IMR-90 (cell line): ENCODE results near the gene DMAC2L. TPM values are rescaled to one million over a fixed set of nuclear protein-coding genes. Genes with fewer than 3 reads are reported as not detected.

Experiments used
- ATAC-seq: fragments of 200-7000 bp; cut with Tn5 transposase; 2 replicates; pipeline ENCODE4 v1.9.1; 2020; ENCODE audit warnings: low read depth, mild to moderate bottlenecking, moderate library complexity
- BruUV-seq: library from RNA; stranded (reverse); fragments of 400-500 nt; replicated peaks from 2 replicates; lab custom pipeline; 2021; lab: Mats Ljungman, UMichigan
- CTCF ChIA-PET: fragments of 300-600 bp; formaldehyde crosslinking; extraction: SDS; loops from one replicate; lab custom pipeline; 2021; ENCODE audit warnings: antibody characterized with exemption; lab: Yijun Ruan, JAX
- POLR2A ChIA-PET: fragments of 300-600 bp; sonication (Branson Sonifier 250); formaldehyde crosslinking; loops from one replicate; lab custom pipeline; 2022; ENCODE audit warnings: antibody characterized with exemption; ENCODE audit not compliant: unreplicated experiment; lab: Charles Lee
- DNase-seq: peaks from one replicate; pipeline ENCODE4 v3.0.0; 2013
- H2AFZ ChIP-seq: replicated peaks from 2 replicates; pipeline ENCODE3; 2013; ENCODE audit warnings: low read length, mild to moderate bottlenecking; ENCODE audit not compliant: poor library complexity
- H2AK5ac ChIP-seq: 2 replicates; pipeline ENCODE4 v1.6.1; 2013; ENCODE audit warnings: low read depth, low read length, inconsistent platforms
- H2AK9ac ChIP-seq: replicated peaks from 2 replicates; pipeline ENCODE3; 2013; ENCODE audit warnings: mild to moderate bottlenecking, low read depth, low read length, moderate library complexity; ENCODE audit not compliant: poor library complexity
- H2BK120ac ChIP-seq: 2 replicates; pipeline ENCODE4 v1.6.1; 2013; ENCODE audit warnings: low read depth, low read length, inconsistent platforms
- H2BK15ac ChIP-seq: 3 replicates; pipeline ENCODE4 v1.6.1; 2013; ENCODE audit warnings: low read depth, low read length, inconsistent platforms
- H2BK20ac ChIP-seq: 2 replicates; pipeline ENCODE4 v1.6.1; 2013; ENCODE audit warnings: low read depth, mild to moderate bottlenecking, inconsistent platforms, low read length, moderate library complexity
- H2BK5ac ChIP-seq: 2 replicates; pipeline ENCODE4 v1.6.1; 2013; ENCODE audit warnings: mild to moderate bottlenecking, low read depth, low read length, inconsistent platforms; ENCODE audit not compliant: poor library complexity, severe bottlenecking
- H3K14ac ChIP-seq: replicated peaks from 2 replicates; pipeline ENCODE4 v1.6.1; 2013; ENCODE audit warnings: low read depth, low read length, inconsistent platforms
- H3K18ac ChIP-seq: 2 replicates; pipeline ENCODE4 v1.6.1; 2013; ENCODE audit warnings: low read depth, low read length, control low read depth
- H3K23ac ChIP-seq: 2 replicates; pipeline ENCODE4 v1.6.1; 2013; ENCODE audit warnings: low read depth, low read length, inconsistent platforms
- H3K27ac ChIP-seq: 2 replicates; pipeline ENCODE4 v1.5.1; 2013; ENCODE audit warnings: mild to moderate bottlenecking, control low read depth, low read length; ENCODE audit not compliant: insufficient read depth
- H3K27me3 ChIP-seq: 2 replicates; pipeline ENCODE4 v1.6.1; 2013; ENCODE audit warnings: low read length; ENCODE audit not compliant: control insufficient read depth, insufficient read depth
- H3K36me3 ChIP-seq: 2 replicates; pipeline ENCODE4 v1.6.1; 2013; ENCODE audit warnings: low read length, mixed read lengths; ENCODE audit not compliant: control insufficient read depth, insufficient read depth
- H3K4ac ChIP-seq: 2 replicates; pipeline ENCODE4 v1.6.1; 2013; ENCODE audit warnings: low read depth, low read length, inconsistent platforms
- H3K4me1 ChIP-seq: 2 replicates; pipeline ENCODE4 v1.6.1; 2013; ENCODE audit warnings: low read length, mixed read lengths; ENCODE audit not compliant: control insufficient read depth, insufficient read depth
- H3K4me2 ChIP-seq: 2 replicates; pipeline ENCODE4 v1.6.1; 2013; ENCODE audit warnings: low read depth, mild to moderate bottlenecking, control low read depth, low read length, moderate library complexity
- H3K4me3 ChIP-seq: 2 replicates; pipeline ENCODE4 v1.5.1; 2013; ENCODE audit warnings: low read depth, mild to moderate bottlenecking, control low read depth, low read length, moderate library complexity; ENCODE audit not compliant: insufficient read depth
- H3K56ac ChIP-seq: 2 replicates; pipeline ENCODE4 v1.6.1; 2013; ENCODE audit warnings: low read length, inconsistent platforms; ENCODE audit not compliant: insufficient read depth; ENCODE audit errors: extremely low read depth
- H3K79me1 ChIP-seq, 2 experiments: 2 replicates each; pipeline ENCODE4 v1.6.1; 2013; ENCODE audit warnings: low read length in 2 of 2, inconsistent platforms in 1 of 2, low read depth in 1 of 2
- H3K9ac ChIP-seq: 2 replicates; pipeline ENCODE4 v1.6.1; 2013; ENCODE audit warnings: low read depth, low read length, control low read depth
- H3K9me1 ChIP-seq: 2 replicates; pipeline ENCODE4 v1.6.1; 2013; ENCODE audit warnings: low read length, inconsistent platforms; ENCODE audit not compliant: insufficient read depth
- H3K9me3 ChIP-seq: 2 replicates; pipeline ENCODE4 v1.6.1; 2013; ENCODE audit warnings: low read length; ENCODE audit not compliant: control insufficient read depth, insufficient read depth
- H4K20me1 ChIP-seq: 2 replicates; pipeline ENCODE4 v1.6.1; 2013; ENCODE audit warnings: low read length, inconsistent platforms; ENCODE audit not compliant: insufficient read depth
- H4K5ac ChIP-seq: 2 replicates; pipeline ENCODE4 v1.6.1; 2013; ENCODE audit warnings: mild to moderate bottlenecking, low read depth, low read length, control low read depth
- H4K8ac ChIP-seq, 2 experiments: 2 replicates each; pipeline ENCODE4 v1.6.1; 2013; ENCODE audit warnings: low read depth in 2 of 2, low read length in 2 of 2, control low read depth in 1 of 2, inconsistent platforms in 1 of 2
- H4K91ac ChIP-seq: 2 replicates; pipeline ENCODE4 v1.6.1; 2013; ENCODE audit warnings: low read depth, low read length, inconsistent platforms; ENCODE audit not compliant: insufficient read depth
- BHLHE40 ChIP-seq: fragments of 150-350 bp; IDR thresholded peaks from 2 replicates; pipeline ENCODE4 v1.6.1; 2016; ENCODE audit warnings: mild to moderate bottlenecking, low read depth, low read length
- CEBPB ChIP-seq: IDR thresholded peaks from 2 replicates; pipeline ENCODE4 v1.6.1; 2012; ENCODE audit warnings: low read depth, low read length, improper control_type of control experiment
- CHD1 ChIP-seq: IDR thresholded peaks from 2 replicates; pipeline ENCODE4 v1.6.1; 2012; ENCODE audit warnings: low read depth, low read length, improper control_type of control experiment
- FOS ChIP-seq: fragments of 150-350 bp; IDR thresholded peaks from 2 replicates; pipeline ENCODE4 v1.6.1; 2016; ENCODE audit warnings: low read depth, low read length
- MAFK ChIP-seq: IDR thresholded peaks from 2 replicates; pipeline ENCODE4 v1.6.1; 2012; ENCODE audit warnings: low read depth, low read length, improper control_type of control experiment
- MAZ ChIP-seq: IDR thresholded peaks from 2 replicates; pipeline ENCODE4 v1.6.1; 2012; ENCODE audit warnings: low read depth, mild to moderate bottlenecking, low read length, improper control_type of control experiment, moderate library complexity, borderline replicate concordance
- MXI1 ChIP-seq: IDR thresholded peaks from 2 replicates; pipeline ENCODE4 v1.6.1; 2012; ENCODE audit warnings: low read depth, mild to moderate bottlenecking, low read length, moderate library complexity, borderline replicate concordance
- NFE2L2 ChIP-seq: fragments of 150-350 bp; IDR thresholded peaks from 2 replicates; pipeline ENCODE4 v1.6.1; 2016; ENCODE audit warnings: low read depth, mild to moderate bottlenecking, low read length
- POLR2A ChIP-seq: IDR thresholded peaks from 2 replicates; pipeline ENCODE4 v1.6.1; 2012; ENCODE audit warnings: mild to moderate bottlenecking, low read depth, low read length
- RAD21 ChIP-seq: IDR thresholded peaks from 2 replicates; pipeline ENCODE4 v1.6.1; 2012; ENCODE audit warnings: low read length, improper control_type of control experiment
- RCOR1 ChIP-seq: IDR thresholded peaks from 2 replicates; pipeline ENCODE4 v1.6.1; 2012; ENCODE audit warnings: mild to moderate bottlenecking, low read length, improper control_type of control experiment; ENCODE audit not compliant: insufficient replicate concordance
- RFX5 ChIP-seq: IDR thresholded peaks from 2 replicates; pipeline ENCODE4 v1.8.0; 2012; ENCODE audit warnings: low read depth, mild to moderate bottlenecking, low read length, moderate library complexity
- SMC3 ChIP-seq: fragments of 150-350 bp; IDR thresholded peaks from 2 replicates; pipeline ENCODE4 v1.6.1; 2016; ENCODE audit warnings: low read depth, mild to moderate bottlenecking, antibody characterized with exemption, low read length, moderate library complexity
- WGBS, 2 experiments: methylation state at CpG; one replicate each; pipeline versions ENCODE4 v1.1.5 to v1.1.7; 2013; ENCODE audit warnings: missing lambda C conversion rate in 2 of 2; ENCODE audit not compliant: insufficient read length in 1 of 2; ENCODE audit errors: extremely low coverage in 2 of 2; 5-methylcytosine and 5-hydroxymethylcytosine counted together
- dilution Hi-C: fragments of 300-500 bp; cut with HindIII; formaldehyde crosslinking; loops from one replicate; pipeline ENCODE4 v1.14.3; 2018; ENCODE audit warnings: low sequenced_read_pairs; ENCODE audit not compliant: unreplicated experiment
- in situ Hi-C: fragments of 300-500 bp; cut with MboI; formaldehyde crosslinking; loops from 3 replicates; pipeline ENCODE4 v1.14.3; 2019; ENCODE audit warnings: low sequenced_read_pairs, inconsistent platforms, mixed read lengths
- intact Hi-C: fragments of 100-400 bp; cut with micrococcal nuclease; formaldehyde crosslinking; loops from 2 replicates; pipeline ENCODE4 v1.10.0; 2022
- polyA plus RNA-seq, 3 experiments: library from polyadenylated mRNA; depleted of rRNA; stranded (reverse); fragments of >200 nt; gene quantifications; 2 replicates each; pipeline ENCODE4 v1.2.3, GENCODE V29; 2012; ENCODE audit warnings: low replicate concordance in 1 of 3
- total RNA-seq: library from RNA; depleted of rRNA; stranded (reverse); fragments of >200 nt; gene quantifications from 2 replicates; pipeline ENCODE4 v1.2.3, GENCODE V29; 2012
- TF ChIP-seq, protein P1 (sequence below): conservative IDR thresholded peaks from 2 replicates; pipeline ENCODE4 v1.5.1; 2012; ENCODE audit warnings: mild to moderate bottlenecking, low read depth, low read length, improper control_type of control experiment
- TF ChIP-seq, protein P2 (sequence below): fragments of 150-350 bp; IDR thresholded peaks from 2 replicates; pipeline ENCODE4 v1.6.1; 2016; ENCODE audit warnings: low read depth, mild to moderate bottlenecking, low read length, moderate library complexity, borderline replicate concordance
- TF ChIP-seq, protein P3 (sequence below): fragments of 150-350 bp; IDR thresholded peaks from 2 replicates; pipeline ENCODE4 v1.6.1; 2017; ENCODE audit warnings: mild to moderate bottlenecking, antibody characterized with exemption, low read length, low read depth

Gene DMAC2L
- total and polyA plus RNA-seq, 2 of the 4 experiments (the other 2 are of a cell fraction) = 5.0 to 6.1 TPM

DNA sequence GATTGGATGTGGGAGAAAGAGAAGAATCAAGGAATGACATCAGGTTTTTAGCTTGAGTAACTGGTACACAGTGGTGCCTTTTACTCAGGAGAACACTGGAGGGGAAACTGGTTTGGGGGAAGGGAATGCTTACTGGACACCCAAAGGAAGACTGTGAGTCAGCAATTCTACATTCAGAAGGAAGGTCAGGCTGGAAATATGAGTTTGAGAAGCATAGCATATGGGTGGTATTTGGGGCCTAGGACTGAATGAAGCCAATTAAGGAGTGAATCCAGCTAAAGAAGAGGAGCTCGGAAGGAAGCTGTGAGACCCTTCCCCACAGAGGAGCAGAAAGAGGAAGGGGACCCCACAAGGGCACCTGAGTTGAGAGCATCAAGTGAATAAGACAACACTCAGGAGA, 35.4 kb downstream of the DMAC2L start:
- H4K8ac ChIP-seq = peak overlapping the region; percentile 63 to 84; a peak in 3 of 4 replicates
- no TSS peak for BruUV-seq
- ATAC-seq = peak; percentile 45
- 0 out of 2 replicates have a peak overlapping the region, but pooled peaks have one; percentile 10 for H3K4me2 ChIP-seq
- H3K27me3 ChIP-seq = no peaks in the 10 kb centered on the region
- POLR2A ChIA-PET = no interaction called here
- H2BK15ac ChIP-seq = peak overlapping the region; percentile 97; the same call in 2 of the 3 replicates
- H3K9me1 ChIP-seq = peaks cover 13% of the 10 kb centered on the region
- H3K79me1 ChIP-seq = peaks cover 0 to 20% of the 10 kb centered on the region in 2 experiments; a peak in 1 of 4 replicates
- no peak overlapping the region for H3K4me3 ChIP-seq
- H2BK5ac ChIP-seq = peak overlapping the region; percentile 41
- peak overlapping the region; percentile 85 for H3K14ac ChIP-seq
- peak overlapping the region; percentile 89 for H4K91ac ChIP-seq
- TF ChIP-seq POLR2A (no peak), MXI1 (no peak), NFE2L2 (peak; percentile 91), MAZ (no peak), CHD1 (no peak), FOS (0 out of 2 replicates have a peak, but pooled peaks have one; percentile 14), RFX5 (no peak), CEBPB (no peak), BHLHE40 (no peak), MAFK (peak; percentile 91), SMC3 (no peak), RAD21 (no peak), RCOR1 (no peak)
- TF ChIP-seq, protein P1, sequence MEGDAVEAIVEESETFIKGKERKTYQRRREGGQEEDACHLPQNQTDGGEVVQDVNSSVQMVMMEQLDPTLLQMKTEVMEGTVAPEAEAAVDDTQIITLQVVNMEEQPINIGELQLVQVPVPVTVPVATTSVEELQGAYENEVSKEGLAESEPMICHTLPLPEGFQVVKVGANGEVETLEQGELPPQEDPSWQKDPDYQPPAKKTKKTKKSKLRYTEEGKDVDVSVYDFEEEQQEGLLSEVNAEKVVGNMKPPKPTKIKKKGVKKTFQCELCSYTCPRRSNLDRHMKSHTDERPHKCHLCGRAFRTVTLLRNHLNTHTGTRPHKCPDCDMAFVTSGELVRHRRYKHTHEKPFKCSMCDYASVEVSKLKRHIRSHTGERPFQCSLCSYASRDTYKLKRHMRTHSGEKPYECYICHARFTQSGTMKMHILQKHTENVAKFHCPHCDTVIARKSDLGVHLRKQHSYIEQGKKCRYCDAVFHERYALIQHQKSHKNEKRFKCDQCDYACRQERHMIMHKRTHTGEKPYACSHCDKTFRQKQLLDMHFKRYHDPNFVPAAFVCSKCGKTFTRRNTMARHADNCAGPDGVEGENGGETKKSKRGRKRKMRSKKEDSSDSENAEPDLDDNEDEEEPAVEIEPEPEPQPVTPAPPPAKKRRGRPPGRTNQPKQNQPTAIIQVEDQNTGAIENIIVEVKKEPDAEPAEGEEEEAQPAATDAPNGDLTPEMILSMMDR = no peak
- TF ChIP-seq, protein P2, sequence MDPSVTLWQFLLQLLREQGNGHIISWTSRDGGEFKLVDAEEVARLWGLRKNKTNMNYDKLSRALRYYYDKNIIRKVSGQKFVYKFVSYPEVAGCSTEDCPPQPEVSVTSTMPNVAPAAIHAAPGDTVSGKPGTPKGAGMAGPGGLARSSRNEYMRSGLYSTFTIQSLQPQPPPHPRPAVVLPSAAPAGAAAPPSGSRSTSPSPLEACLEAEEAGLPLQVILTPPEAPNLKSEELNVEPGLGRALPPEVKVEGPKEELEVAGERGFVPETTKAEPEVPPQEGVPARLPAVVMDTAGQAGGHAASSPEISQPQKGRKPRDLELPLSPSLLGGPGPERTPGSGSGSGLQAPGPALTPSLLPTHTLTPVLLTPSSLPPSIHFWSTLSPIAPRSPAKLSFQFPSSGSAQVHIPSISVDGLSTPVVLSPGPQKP = no peak
- TF ChIP-seq, protein P3, sequence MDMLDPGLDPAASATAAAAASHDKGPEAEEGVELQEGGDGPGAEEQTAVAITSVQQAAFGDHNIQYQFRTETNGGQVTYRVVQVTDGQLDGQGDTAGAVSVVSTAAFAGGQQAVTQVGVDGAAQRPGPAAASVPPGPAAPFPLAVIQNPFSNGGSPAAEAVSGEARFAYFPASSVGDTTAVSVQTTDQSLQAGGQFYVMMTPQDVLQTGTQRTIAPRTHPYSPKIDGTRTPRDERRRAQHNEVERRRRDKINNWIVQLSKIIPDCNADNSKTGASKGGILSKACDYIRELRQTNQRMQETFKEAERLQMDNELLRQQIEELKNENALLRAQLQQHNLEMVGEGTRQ = no peak
- intact Hi-C loops = no loop called here
- WGBS, 2 experiments = 40% methylated on average over 1 of the region's 1 CpG; no CpG with 5 or more reads in 1 of the 2 experiments
- peak overlapping the region; percentile 88 for H2BK120ac ChIP-seq
- peak overlapping the region; percentile 79 for H2AK5ac ChIP-seq
- H3K9ac ChIP-seq = no peak overlapping the region
- in situ Hi-C loops = no loop called here
- CTCF ChIA-PET = no interaction called here
- H3K18ac ChIP-seq = peak overlapping the region; percentile 96
- H3K56ac ChIP-seq = peak overlapping the region; percentile 13; the same call in 1 of the 2 replicates
- dilution Hi-C loops = no loop called here
- peak overlapping the region; percentile 96 for H4K5ac ChIP-seq
- H4K20me1 ChIP-seq = no peaks in the 10 kb centered on the region
- no peak overlapping the region for H2AFZ ChIP-seq
- H3K27ac ChIP-seq = peak overlapping the region; percentile 75; the same call in 1 of the 2 replicates
- no peaks in the 10 kb centered on the region for H3K36me3 ChIP-seq
- peak overlapping the region; percentile 91 for H3K4ac ChIP-seq
- H3K23ac ChIP-seq = peak overlapping the region; percentile 61
- peak overlapping the region; percentile 79 for H2AK9ac ChIP-seq
- DNase-seq = peak; percentile 69
- H3K4me1 ChIP-seq = peaks cover 27% of the 10 kb centered on the region
- peak overlapping the region; percentile 96 for H2BK20ac ChIP-seq
- H3K9me3 ChIP-seq = no peaks in the 10 kb centered on the region
